Measurements from ENCODE around the gene CEP85L. TPM values are rescaled to one million over a fixed set of nuclear protein-coding genes. Genes with fewer than 3 reads are reported as not detected.

Gene CEP85L
- polyA plus RNA-seq, 1 of the 3 experiments (the other 2 are of a cell fraction) = 1.1 TPM

DNA sequence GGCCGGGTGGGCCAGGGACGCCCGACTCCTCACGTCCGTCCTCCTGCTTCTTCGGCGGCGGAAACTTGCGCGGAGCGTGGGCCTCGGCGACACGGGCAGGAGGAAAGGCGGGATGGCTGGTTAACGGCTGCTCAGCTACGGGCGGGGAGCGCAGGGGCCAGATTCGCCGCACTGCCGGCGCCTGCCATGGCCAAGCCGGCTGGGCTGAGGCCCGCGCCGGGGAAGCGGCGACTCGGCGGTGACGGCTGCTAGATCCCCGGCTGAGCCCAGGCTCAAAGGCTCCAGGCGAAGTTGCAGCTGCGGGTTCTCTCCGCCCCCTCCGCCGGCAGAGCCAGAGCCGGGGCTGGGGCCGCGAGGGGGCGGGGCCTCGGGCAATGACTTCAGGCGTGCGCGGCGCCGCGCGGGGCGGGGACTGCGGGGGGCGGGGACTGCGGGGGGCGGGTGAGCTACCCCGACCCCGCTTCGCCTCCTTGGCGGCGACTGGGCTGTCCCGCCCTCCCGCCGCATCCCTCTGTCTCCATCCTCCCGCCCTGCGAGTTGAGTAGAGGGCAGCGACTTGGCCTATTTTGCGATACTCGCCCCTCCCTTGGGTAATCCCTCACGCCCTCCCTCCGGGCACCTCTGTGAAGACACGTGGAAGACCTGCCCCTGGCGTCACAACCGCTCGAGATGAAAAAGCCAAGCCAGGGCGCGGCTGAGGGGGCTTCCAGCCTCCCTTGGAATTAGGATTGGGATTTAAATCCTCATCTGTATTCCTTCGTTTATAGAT, at the start of gene CEP85L (continued):
- TF ChIP-seq, protein P1, sequence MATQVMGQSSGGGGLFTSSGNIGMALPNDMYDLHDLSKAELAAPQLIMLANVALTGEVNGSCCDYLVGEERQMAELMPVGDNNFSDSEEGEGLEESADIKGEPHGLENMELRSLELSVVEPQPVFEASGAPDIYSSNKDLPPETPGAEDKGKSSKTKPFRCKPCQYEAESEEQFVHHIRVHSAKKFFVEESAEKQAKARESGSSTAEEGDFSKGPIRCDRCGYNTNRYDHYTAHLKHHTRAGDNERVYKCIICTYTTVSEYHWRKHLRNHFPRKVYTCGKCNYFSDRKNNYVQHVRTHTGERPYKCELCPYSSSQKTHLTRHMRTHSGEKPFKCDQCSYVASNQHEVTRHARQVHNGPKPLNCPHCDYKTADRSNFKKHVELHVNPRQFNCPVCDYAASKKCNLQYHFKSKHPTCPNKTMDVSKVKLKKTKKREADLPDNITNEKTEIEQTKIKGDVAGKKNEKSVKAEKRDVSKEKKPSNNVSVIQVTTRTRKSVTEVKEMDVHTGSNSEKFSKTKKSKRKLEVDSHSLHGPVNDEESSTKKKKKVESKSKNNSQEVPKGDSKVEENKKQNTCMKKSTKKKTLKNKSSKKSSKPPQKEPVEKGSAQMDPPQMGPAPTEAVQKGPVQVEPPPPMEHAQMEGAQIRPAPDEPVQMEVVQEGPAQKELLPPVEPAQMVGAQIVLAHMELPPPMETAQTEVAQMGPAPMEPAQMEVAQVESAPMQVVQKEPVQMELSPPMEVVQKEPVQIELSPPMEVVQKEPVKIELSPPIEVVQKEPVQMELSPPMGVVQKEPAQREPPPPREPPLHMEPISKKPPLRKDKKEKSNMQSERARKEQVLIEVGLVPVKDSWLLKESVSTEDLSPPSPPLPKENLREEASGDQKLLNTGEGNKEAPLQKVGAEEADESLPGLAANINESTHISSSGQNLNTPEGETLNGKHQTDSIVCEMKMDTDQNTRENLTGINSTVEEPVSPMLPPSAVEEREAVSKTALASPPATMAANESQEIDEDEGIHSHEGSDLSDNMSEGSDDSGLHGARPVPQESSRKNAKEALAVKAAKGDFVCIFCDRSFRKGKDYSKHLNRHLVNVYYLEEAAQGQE (IDR thresholded peaks at IDR 0.05; ENCODE audit: low read depth, low read length) = no peak
- TF ChIP-seq, protein P2, sequence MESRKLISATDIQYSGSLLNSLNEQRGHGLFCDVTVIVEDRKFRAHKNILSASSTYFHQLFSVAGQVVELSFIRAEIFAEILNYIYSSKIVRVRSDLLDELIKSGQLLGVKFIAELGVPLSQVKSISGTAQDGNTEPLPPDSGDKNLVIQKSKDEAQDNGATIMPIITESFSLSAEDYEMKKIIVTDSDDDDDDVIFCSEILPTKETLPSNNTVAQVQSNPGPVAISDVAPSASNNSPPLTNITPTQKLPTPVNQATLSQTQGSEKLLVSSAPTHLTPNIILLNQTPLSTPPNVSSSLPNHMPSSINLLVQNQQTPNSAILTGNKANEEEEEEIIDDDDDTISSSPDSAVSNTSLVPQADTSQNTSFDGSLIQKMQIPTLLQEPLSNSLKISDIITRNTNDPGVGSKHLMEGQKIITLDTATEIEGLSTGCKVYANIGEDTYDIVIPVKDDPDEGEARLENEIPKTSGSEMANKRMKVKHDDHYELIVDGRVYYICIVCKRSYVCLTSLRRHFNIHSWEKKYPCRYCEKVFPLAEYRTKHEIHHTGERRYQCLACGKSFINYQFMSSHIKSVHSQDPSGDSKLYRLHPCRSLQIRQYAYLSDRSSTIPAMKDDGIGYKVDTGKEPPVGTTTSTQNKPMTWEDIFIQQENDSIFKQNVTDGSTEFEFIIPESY (IDR thresholded peaks at IDR 0.05; ENCODE audit: borderline replicate concordance, low read depth) = no peak
- TF ChIP-seq SIN3A (IDR thresholded peaks at IDR 0.05; ENCODE audit: borderline replicate concordance, low read depth, low read length) (0 out of 2 replicates have a peak, but pooled peaks have one; percentile 16), SMC3 (IDR thresholded peaks at IDR 0.05; ENCODE audit: low read depth, low read length) (no peak), JUND (IDR thresholded peaks at IDR 0.05) (no peak)

DNA sequence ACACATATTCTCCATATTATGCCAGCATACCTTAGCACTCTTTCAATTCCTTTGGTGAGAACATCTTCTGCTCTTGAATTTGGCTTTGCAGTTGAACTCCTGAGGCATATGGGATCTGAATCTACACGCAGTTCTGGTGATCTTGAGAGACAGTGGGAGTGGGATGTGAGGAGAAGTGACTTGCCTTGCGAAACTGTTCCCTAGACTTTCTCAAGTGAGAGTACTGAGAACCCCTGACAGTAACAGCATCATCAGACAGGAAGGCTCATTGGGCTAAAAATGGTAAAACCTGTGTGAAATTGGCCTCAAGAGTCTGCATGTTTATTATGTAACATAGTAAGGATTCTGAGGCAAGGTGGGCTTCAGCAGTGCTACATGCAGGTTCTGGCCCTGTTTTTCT, 49.1 kb upstream of the CEP85L start:
- no peak overlapping the region for H3K4me3 ChIP-seq (ENCODE audit: low read depth in 2 of 2, low read length in 1 of 2)
- no peak for DNase-seq
- H3K79me2 ChIP-seq (ENCODE audit: insufficient read depth) = no peaks in the 10 kb centered on the region
- H3K4me2 ChIP-seq = no peak overlapping the region
- H3K9me2 ChIP-seq = no peaks in the 10 kb centered on the region
- ChIA-PET CTCF (interaction anchor here (0.8 to 1.3 kb wide), 2 partner anchors 11 to 100 kb away, joined by 3 read pairs; no protein-coding TSS in a partner anchor), POLR2A (no interaction called here)
- no peaks in the 10 kb centered on the region for H3K27me3 ChIP-seq (ENCODE audit: insufficient read depth)
- H2AFZ ChIP-seq (ENCODE audit: low read depth) = no peak overlapping the region
- H3K9me3 ChIP-seq = no peaks in the 10 kb centered on the region
- H3K4me1 ChIP-seq (ENCODE audit: control insufficient read depth in 1 of 2, insufficient read depth in 2 of 2, low read depth in 1 of 2, low read length in 1 of 2) = peaks cover 0 to 3% of the 10 kb centered on the region in 2 experiments; a peak in 3 of 4 replicates
- no peaks in the 10 kb centered on the region for H3K36me3 ChIP-seq (replicated peaks in 1 of 2; ENCODE audit: control insufficient read depth in 1 of 2, insufficient read depth in 2 of 2, low read length in 1 of 2)
- H3K27ac ChIP-seq (ENCODE audit: low read depth in 2 of 2, low read length in 1 of 2) = no peak overlapping the region
- TF ChIP-seq NFIC (IDR thresholded peaks at IDR 0.05; ENCODE audit: borderline replicate concordance) (no peak), EZH2phosphoT487 (IDR thresholded peaks at IDR 0.05; ENCODE audit: borderline replicate concordance, low read depth) (no peak), TEAD4 (IDR thresholded peaks at IDR 0.05; ENCODE audit: borderline replicate concordance, insufficient read depth) (no peak), ELF1 (IDR thresholded peaks at IDR 0.05) (no peak), SMC3 (IDR thresholded peaks at IDR 0.05; ENCODE audit: low read depth, low read length) (no peak), NRF1 (IDR thresholded peaks at IDR 0.05; ENCODE audit: low read depth, low read length) (no peak), MXI1 (IDR thresholded peaks at IDR 0.05; ENCODE audit: low read depth, low read length) (no peak), GATA2 (CRISPR knock-in tag; IDR thresholded peaks at IDR 0.05) (no peak)
- 70% methylated on average over 2 of the region's 2 CpGs for WGBS (ENCODE audit: low lambda C conversion rate)
- H4K20me1 ChIP-seq (ENCODE audit: insufficient read depth) = no peaks in the 10 kb centered on the region
- H3K9ac ChIP-seq = no peak overlapping the region
- H3F3A ChIP-seq (replicated peaks; ENCODE audit: insufficient read depth) = no peaks in the 10 kb centered on the region

All from SK-N-SH (cell line).